Stimulated activated memory B cell treated with anti-CD40 and anti-IgM and Interleukin-4, amounts not matched to agents 10 μg/mL and 1 μg/mL and 100 μg/mL, for 72 hours (primary cell): ENCODE results near the gene FGD5.

Experiments
- ATAC-seq: fragments of 150-1000 bp; cut with Tn5 transposase; 2 replicates; pipeline ENCODE4 v1.10.0; 2021
- H3K27ac Mint-ChIP-seq: one replicate; pipeline ENCODE4 v1.8.0; 2022; ENCODE audit warnings: mild to moderate bottlenecking, mixed read lengths
- H3K27me3 Mint-ChIP-seq: one replicate; pipeline ENCODE4 v1.8.0; 2022; ENCODE audit warnings: mixed read lengths
- H3K36me3 Mint-ChIP-seq: one replicate; pipeline ENCODE4 v1.8.0; 2022; ENCODE audit warnings: mixed read lengths
- H3K4me1 Mint-ChIP-seq: one replicate; pipeline ENCODE4 v1.8.0; 2022; ENCODE audit warnings: mixed read lengths
- H3K4me3 Mint-ChIP-seq: one replicate; pipeline ENCODE4 v1.8.0; 2022; ENCODE audit warnings: mild to moderate bottlenecking, moderate library complexity, mixed read lengths
- H3K9me3 Mint-ChIP-seq: one replicate; pipeline ENCODE4 v1.8.0; 2022; ENCODE audit warnings: mixed read lengths

FGD5 gene

DNA sequence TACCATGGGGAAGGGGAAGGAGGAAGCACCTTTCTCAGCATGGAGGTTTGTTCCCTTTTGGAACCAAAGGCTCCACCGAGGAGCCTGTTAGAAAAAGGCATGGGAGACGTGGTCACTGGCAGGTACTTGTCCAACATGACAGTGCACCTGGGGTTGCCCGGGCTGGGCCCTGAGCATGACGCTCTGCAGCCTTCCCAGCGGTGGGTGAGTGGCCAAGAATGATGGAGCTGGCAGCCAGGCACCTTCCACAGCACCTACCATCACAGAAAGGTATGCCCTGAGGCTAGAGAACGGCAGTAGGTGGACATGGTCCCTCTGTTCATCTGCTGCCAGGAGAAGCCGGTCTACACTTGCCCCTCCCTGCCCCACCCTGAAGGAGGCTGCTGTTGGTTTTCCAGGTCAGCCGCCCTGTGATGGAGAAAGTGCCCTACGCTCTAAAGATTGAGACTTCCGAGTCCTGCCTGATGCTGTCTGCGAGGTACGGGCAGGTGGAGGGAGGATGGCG lies 99.6 kb downstream of the FGD5 start:
- H3K36me3 Mint-ChIP-seq: no peaks in the 10 kb centered on the region
- H3K9me3 Mint-ChIP-seq: no peaks in the 10 kb centered on the region
- ATAC-seq: no peak
- H3K27me3 Mint-ChIP-seq: peaks cover 26% of the 10 kb centered on the region
- H3K27ac Mint-ChIP-seq: no peak overlapping the region
- H3K4me1 Mint-ChIP-seq: no peaks in the 10 kb centered on the region
- no peak overlapping the region for H3K4me3 Mint-ChIP-seq

DNA sequence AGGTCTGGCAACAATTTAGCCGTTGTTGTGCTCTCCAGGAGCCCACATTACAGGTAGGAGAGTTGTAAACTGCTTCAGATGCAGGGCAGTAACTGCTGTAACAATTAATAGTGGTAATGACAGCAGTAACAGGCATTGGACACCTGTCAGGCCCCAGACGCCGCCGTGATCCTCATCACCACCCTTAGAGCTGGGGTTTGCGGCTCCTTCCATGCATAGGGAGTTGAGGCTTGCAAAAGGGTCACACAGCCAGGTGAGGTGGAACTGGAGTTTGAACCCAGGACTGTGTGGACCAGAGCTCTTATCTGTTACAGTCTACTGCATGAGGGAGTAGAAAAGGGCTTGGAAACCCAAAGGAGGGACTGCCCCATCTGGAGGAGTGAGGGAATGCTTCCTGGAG lies 101.8 kb downstream of the FGD5 start:
- Mint-ChIP-seq H3K36me3 (no peaks in the 10 kb centered on the region), H3K27me3 (peaks cover 11% of the 10 kb centered on the region), H3K4me1 (no peaks in the 10 kb centered on the region), H3K9me3 (no peaks in the 10 kb centered on the region), H3K27ac (no peak overlapping the region), H3K4me3 (no peak overlapping the region)
- no peak for ATAC-seq

DNA sequence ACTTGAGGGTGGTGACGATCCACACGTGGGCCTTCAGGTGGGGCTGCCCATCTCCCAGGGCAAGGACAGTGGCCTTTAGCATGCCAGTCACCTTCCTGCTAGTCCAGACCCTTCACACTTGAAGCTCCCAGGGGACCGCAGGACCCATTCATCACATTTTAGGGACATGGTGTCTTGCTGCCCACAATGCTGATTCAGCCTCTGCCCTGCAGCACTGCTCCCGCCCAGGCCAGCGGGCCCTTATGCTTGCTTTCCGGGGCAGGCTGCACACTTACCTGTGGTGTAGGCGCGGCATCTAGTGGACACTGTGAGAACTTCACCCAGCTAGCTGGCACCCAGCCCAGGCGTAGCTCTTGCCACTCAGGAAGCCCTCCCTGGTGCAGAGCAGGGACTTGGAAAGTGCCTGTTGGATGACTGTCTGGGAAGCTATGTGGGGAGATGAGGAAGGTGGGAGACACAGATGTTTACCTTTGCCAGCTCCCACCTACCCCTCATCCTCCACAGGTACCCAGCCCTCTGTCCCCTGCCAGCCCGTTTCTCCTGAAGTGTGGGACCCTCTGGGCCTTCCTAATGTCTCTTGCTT lies 102.4 kb downstream of the FGD5 start:
- no peak overlapping the region for H3K4me3 Mint-ChIP-seq
- H3K27ac Mint-ChIP-seq: no peak overlapping the region
- H3K9me3 Mint-ChIP-seq: no peaks in the 10 kb centered on the region
- H3K4me1 Mint-ChIP-seq: no peaks in the 10 kb centered on the region
- peaks cover 11% of the 10 kb centered on the region for H3K27me3 Mint-ChIP-seq
- H3K36me3 Mint-ChIP-seq: no peaks in the 10 kb centered on the region
- peak; percentile 86 for ATAC-seq

DNA sequence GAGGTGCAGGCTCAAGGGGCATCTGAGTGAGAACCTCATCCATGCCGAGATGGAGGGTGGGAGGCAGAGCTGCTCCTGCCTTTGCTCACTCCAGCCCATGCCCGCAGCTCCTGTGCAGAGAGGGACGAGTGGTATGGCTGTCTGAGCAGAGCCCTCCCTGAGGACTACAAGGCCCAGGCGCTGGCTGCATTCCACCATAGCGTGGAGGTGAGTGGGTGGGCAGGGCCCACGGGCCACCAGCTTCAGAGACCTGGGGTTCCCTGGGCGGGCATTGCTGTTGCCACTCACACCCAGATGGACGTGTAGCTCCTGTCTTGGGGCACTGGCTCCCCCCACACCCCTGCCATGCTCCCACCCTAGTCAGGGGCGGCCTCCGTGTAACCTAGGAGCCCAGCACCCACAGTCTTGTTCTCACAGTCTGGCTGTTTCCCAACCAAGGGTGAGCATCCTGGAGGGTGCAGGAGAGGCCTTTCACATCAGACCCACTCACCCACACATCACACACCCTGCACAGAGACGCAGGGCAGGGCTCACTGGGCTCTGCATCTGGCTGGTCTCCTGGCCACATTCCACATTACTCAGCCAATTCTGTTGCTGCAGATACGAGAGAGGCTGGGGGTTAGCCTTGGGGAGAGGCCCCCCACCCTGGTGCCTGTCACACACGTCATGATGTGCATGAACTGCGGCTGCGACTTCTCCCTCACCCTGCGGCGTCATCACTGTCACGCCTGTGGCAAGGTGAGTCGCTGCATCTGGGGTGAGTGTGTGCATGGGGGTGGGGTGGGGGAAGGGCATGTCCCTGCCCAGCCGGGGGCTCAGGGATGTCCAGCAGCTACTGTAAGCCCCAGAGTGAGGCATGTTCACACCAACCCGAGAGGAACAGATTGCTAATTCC lies 103.3 kb downstream of the FGD5 start:
- no peak for ATAC-seq
- peaks cover 7% of the 10 kb centered on the region for H3K27me3 Mint-ChIP-seq
- H3K4me1 Mint-ChIP-seq: no peaks in the 10 kb centered on the region
- no peaks in the 10 kb centered on the region for H3K9me3 Mint-ChIP-seq
- no peak overlapping the region for H3K27ac Mint-ChIP-seq
- H3K4me3 Mint-ChIP-seq: no peak overlapping the region
- no peaks in the 10 kb centered on the region for H3K36me3 Mint-ChIP-seq

DNA sequence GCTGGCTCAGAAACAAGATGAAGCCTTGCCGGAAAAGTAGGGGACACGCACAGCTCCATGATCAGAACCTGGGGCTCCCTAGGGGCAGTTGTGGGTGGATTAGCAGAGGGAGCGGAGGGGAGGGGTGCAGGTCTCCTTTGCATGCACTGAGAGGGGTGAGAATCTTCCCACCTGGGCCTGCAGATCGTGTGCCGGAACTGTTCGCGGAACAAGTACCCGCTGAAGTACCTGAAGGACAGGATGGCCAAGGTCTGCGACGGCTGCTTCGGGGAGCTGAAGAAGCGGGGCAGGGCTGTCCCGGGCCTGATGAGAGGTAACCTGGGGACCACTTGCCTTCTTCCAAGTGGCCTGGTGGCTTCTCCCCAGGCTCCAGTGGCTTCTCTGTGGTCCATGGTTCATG lies 104.1 kb downstream of the FGD5 start:
- no peaks in the 10 kb centered on the region for H3K27me3 Mint-ChIP-seq
- H3K4me1 Mint-ChIP-seq: no peaks in the 10 kb centered on the region
- H3K27ac Mint-ChIP-seq: no peak overlapping the region
- H3K36me3 Mint-ChIP-seq: no peaks in the 10 kb centered on the region
- no peak for ATAC-seq
- no peaks in the 10 kb centered on the region for H3K9me3 Mint-ChIP-seq
- no peak overlapping the region for H3K4me3 Mint-ChIP-seq

DNA sequence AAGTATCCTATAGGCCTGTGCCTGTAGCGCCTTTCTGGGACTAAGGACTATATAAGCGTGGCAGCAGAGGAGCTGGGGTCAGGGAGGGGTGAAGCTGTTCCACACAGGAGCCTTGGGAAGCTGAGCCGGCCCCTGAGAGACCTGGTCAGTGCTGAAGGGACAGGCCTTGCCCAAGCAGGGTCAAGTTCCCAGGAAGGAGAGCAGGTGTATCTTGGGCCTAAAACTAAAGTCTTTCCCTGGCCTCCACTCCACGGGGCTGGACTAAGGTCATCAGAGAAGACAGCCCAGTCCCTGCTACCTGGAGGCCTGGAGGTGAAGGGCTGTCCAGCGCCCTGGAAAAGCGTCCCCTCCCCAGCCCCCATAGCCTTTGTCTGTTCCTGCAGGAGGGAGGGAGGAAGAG lies 104.7 kb downstream of the FGD5 start:
- Mint-ChIP-seq H3K27ac (no peak overlapping the region), H3K36me3 (no peaks in the 10 kb centered on the region), H3K4me1 (no peaks in the 10 kb centered on the region), H3K9me3 (no peaks in the 10 kb centered on the region), H3K27me3 (no peaks in the 10 kb centered on the region), H3K4me3 (no peak overlapping the region)
- no peak for ATAC-seq

DNA sequence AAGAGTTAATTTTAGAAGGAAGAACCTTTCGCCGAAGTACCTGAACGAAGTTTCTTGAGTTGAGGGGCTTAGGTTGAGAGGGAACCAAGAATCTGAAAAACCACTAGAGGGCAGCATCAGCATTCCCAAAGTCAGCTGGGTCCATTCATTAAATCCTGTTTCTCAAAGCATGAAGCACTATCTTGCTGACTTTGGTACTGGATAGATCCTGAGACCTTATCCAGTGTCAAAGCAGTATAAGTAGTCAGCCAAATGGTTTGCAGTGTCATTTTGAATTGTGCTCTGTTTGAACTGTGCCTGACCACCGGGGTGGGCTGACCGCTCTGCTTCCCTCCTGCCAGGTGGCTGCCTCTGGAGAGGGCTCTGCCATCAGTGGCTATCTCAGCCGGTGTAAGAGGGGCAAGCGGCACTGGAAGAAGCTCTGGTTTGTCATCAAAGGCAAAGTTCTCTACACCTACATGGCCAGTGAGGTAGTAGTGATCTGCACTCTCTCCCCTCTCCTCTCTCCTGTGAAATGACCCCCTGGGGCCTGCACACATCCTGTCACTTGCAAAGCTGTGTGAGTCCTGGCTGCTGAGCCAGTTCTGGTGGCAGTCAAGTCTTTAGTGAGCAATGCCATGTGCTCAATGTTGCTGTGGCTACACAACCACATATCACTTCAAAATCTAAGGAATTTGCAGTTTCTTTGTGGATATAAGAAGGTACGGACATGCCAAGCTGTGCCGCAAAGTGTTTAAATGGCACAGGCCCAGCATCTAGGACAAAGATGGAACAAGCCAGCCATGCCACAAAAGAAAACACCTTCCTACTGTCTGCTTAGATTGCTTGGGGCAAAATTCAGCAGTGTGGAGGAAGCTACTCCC lies 107.2 kb downstream of the FGD5 start:
- Mint-ChIP-seq H3K27ac (no peak overlapping the region), H3K36me3 (no peaks in the 10 kb centered on the region), H3K4me3 (no peak overlapping the region), H3K27me3 (no peaks in the 10 kb centered on the region), H3K4me1 (no peaks in the 10 kb centered on the region), H3K9me3 (no peaks in the 10 kb centered on the region)
- no peak for ATAC-seq

DNA sequence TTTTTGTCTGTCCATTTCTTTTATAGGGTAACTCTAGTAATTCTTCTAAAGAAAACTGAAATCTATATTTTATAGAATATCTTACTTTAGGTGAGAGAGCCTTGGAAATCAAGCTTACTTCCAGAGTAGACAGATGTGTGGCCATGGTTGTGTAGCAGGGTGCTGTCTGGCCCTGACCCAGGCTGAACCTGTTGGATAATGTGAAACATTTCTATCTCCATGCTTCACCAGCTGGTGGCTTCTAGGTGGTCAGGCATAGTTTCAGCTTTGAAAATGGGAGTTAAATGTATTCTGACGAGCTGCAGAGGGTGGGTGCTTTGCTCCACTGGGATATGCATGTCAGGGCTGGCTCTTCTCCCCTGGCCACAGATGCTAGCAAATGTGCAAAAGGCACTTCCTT lies 107.8 kb downstream of the FGD5 start:
- Mint-ChIP-seq H3K27ac (no peak overlapping the region), H3K27me3 (no peaks in the 10 kb centered on the region), H3K4me1 (no peaks in the 10 kb centered on the region), H3K9me3 (no peaks in the 10 kb centered on the region), H3K4me3 (no peak overlapping the region), H3K36me3 (no peaks in the 10 kb centered on the region)
- ATAC-seq: no peak

DNA sequence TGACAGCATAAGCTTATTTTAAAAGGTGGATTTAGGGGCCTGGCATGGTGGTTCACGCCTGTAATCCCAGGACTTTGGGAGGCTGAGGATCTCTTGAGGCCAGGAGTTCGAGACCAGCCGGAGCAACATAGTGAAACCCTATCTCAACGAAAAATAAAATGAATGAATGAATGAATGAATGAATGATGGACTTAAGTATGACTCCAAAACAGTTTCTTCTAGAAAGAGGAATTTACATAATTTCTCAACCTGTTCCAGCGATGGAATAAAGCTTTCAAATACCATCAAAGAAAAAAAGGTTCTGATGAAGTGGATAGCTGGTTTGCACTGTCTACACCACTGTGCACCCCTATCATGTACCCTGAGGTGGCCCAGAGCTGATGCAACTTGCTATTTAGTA lies 108.5 kb downstream of the FGD5 start:
- Mint-ChIP-seq H3K9me3 (no peaks in the 10 kb centered on the region), H3K27ac (no peak overlapping the region), H3K36me3 (no peaks in the 10 kb centered on the region), H3K4me3 (no peak overlapping the region), H3K27me3 (no peaks in the 10 kb centered on the region), H3K4me1 (no peaks in the 10 kb centered on the region)
- no peak for ATAC-seq

DNA sequence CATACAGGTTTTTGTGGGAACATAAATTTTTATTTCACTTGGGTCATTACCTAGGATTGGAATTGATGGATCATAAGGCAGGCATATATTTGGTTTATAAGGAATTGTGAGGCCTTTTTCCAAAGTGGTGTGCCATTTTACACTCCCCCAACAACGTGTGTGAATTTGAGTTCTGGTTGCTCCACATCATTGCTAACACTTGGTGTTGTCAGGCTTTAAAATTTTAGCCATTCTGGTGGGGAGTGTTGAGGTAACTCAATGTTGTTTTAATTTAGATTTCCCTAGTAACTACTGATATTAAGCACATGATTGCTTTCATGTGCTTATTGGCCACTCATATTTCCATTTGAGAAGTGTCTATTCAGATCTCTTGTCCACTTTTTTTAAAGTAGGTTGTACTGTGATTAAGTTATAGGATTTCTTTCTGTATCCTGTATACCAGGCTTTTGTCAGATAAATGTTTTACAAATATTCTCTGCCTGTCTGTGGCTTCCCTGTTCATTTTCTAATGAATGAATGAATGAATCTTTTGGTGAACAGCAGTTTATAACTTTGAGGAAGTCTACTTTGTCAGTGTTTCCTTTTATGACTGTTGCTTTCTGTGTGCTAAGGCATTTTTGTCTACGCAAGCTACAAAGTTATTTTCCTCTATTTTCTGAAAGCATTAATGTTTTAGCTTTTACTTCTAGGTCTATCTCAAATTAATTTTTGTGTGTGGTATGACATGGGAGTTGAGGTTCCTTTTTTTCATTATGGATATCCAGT lies 110.7 kb downstream of the FGD5 start:
- no peak for ATAC-seq
- no peak overlapping the region for H3K4me3 Mint-ChIP-seq
- H3K27ac Mint-ChIP-seq: no peak overlapping the region
- H3K9me3 Mint-ChIP-seq: no peaks in the 10 kb centered on the region
- H3K36me3 Mint-ChIP-seq: no peaks in the 10 kb centered on the region
- no peaks in the 10 kb centered on the region for H3K4me1 Mint-ChIP-seq
- no peaks in the 10 kb centered on the region for H3K27me3 Mint-ChIP-seq

DNA sequence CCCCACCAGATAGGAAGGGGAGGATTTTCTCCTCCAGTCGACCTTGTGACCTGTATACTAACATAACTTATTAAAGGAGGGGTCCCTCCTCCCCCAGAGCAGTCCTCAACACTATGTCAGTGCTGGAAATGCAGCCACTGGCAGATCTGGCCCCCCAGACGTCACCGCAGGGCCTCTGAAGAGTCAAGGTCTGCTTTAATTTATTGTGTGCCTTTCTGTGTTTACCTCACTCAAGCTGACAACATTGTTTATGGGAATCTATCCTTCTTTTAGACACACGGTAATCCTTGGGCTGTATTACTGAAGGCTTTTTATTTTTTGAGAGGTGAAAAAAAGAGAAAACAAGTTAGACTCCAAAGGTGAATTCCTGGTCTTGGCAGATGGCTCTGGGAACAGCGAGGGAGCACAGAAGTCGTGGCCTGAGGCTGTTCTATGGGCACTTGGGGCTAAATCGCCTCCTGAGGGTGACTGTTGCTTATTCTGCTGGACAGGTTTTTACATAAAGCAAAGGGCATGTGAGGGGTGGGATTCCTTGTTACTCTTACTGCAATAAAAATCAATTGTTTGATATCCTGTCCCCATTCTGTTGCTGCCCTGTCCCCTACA lies 115.2 kb downstream of the FGD5 start:
- H3K4me1 Mint-ChIP-seq: no peaks in the 10 kb centered on the region
- H3K9me3 Mint-ChIP-seq: no peaks in the 10 kb centered on the region
- H3K27me3 Mint-ChIP-seq: no peaks in the 10 kb centered on the region
- H3K4me3 Mint-ChIP-seq: no peak overlapping the region
- no peaks in the 10 kb centered on the region for H3K36me3 Mint-ChIP-seq
- H3K27ac Mint-ChIP-seq: no peak overlapping the region
- no peak for ATAC-seq

DNA sequence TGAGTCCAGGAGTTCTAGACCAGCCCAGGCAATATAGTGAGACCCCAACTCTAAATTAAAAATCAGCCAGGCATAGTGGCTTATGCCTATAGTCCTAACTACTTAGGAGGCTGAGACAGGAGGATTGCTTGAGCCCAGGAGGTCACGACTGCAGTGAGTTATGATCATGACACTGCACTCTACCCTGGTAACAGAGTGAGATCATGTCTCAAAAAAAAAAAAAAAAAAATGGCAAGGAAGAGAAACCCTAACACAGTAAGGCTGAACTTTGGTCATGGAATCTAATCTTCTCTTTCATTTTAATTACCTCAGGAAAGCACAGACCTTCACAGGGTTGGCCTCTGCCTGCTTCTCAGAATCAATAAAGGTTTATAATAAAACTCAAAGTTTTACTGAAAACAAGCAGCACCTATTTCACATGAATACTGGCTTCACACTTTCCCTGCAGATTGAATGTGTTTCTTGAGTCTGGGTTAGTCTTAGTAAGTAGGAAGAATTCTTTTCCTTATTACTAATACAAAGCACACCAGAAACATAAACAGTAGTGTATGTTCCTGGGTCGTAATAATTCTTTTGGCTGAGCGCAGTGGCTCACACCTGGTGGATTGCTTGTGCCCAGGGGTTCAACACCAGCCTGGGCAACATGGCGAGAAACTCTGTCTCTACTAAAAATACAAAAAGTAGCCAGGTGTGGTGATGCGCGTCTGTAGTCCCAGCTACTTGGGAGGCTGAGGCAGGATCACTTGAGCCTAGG lies 117.0 kb downstream of the FGD5 start:
- Mint-ChIP-seq H3K36me3 (no peaks in the 10 kb centered on the region), H3K27me3 (no peaks in the 10 kb centered on the region), H3K4me1 (no peaks in the 10 kb centered on the region), H3K4me3 (no peak overlapping the region), H3K27ac (no peak overlapping the region), H3K9me3 (no peaks in the 10 kb centered on the region)
- ATAC-seq: no peak

DNA sequence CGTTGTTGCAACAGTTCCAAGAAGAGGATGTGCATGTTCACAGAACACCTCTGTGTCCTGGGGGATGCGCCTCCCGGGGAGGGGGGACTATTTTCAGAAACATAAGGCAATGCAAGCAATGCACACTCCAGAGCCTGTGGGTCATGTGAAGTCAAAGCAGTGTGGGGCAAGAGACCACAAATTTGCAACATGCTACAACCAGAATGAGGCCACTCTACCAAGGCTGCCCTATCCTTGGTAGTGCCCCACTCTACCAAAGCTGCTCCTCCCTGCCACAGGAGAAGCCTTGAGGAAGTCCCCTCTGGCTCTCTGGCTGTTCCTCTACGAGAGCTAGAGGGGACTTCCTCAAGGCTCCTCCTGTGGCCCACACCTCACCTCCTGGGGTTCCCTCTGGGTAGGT lies 120.2 kb downstream of the FGD5 start:
- Mint-ChIP-seq H3K27me3 (no peaks in the 10 kb centered on the region), H3K27ac (no peak overlapping the region)

DNA sequence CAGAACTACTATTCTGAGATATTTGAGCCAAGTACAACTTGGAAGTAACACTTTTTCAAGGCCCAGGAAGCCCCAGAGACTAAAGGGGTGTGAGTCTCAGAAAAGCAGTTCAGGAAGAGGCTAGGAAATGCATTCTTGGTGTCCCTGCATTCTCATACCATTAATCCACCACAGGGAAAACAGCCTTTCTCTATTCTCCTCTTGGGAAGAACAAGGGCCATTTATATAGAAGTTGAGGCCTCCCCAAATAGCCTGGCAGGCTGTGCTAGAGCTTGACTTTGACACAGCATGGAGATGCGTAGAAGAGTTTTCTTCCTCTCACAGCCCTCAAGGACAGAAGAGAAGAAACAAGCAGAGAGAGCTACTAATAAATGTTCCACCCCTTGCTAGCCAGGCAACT lies 123.1 kb downstream of the FGD5 start:
- H3K36me3 Mint-ChIP-seq: peaks cover 6% of the 10 kb centered on the region
- H3K4me1 Mint-ChIP-seq: peaks cover 20% of the 10 kb centered on the region
- H3K4me3 Mint-ChIP-seq: no peak overlapping the region
- H3K27ac Mint-ChIP-seq: no peak overlapping the region
- H3K9me3 Mint-ChIP-seq: no peaks in the 10 kb centered on the region
- no peak for ATAC-seq
- no peaks in the 10 kb centered on the region for H3K27me3 Mint-ChIP-seq

More for the DNA sequence above, 120.2 kb downstream of the FGD5 start:
- H3K36me3 Mint-ChIP-seq: no peaks in the 10 kb centered on the region
- ATAC-seq: no peak
- no peak overlapping the region for H3K4me3 Mint-ChIP-seq
- H3K9me3 Mint-ChIP-seq: no peaks in the 10 kb centered on the region
- peaks cover 7% of the 10 kb centered on the region for H3K4me1 Mint-ChIP-seq
